Activated effector memory CD4-positive, alpha-beta T cell treated with Interleukin-2 at 50 U/mL for 16 hours (primary cell): Measurements from ENCODE around the gene DDX27.
"Not testable (repeated sequence)": the region's sequence is repeated elsewhere in the genome, so short reads cannot be mapped to it uniquely, and the experiment has no call there.

Experiments
- DNase-seq: peaks from one replicate; pipeline ENCODE4 v3.0.0-alpha.2; 2020

DDX27 gene

DNA sequence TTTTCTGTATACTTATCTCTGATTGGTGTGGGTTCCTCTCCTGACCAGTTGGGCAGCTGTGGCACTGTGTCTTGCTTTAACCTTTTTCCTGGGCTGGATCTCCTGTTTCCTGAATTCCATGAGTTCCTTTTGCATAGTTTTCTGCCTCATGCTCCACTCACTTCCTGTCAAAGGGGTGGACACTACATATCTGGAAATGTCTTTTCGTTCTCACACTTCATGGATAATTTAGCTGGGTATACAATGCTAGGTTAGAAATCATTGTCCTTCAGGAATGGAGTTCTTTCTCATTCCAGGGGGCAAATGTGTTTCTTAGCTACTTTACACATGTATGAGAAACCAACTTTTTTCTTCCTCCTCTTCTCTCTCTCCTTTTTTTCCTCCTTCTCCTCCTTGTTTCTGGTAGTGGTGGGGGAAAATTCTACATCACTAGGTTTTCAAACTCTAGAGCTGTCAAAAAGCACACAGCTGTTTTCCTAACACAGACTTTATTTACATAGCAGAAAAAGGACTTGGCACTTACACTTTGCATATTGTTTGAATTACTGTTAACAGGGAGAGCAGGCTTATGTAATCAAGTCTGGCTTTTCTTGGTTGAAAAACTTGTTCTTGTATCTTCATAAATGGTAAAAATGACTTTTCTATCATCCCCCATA lies 9.0 kb upstream of the DDX27 start:
- DNase-seq, result no peak

DNA sequence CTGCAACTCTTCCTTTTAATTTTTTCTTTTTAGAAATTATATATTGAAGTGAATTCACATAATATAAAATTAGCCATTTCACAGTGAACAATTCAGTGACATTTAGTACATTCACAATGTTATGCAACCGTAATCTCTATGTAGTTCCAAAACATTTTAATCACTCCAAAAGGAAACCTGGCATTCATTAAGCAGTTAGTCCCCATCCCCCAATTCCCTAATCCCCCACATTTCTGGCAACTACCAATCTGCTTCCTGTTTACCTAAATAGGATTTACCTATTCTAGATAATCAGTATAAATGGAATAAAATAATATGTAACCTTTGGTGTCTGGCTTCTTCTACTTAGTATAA lies 8.5 kb upstream of the DDX27 start:
- no peak for DNase-seq

DNA sequence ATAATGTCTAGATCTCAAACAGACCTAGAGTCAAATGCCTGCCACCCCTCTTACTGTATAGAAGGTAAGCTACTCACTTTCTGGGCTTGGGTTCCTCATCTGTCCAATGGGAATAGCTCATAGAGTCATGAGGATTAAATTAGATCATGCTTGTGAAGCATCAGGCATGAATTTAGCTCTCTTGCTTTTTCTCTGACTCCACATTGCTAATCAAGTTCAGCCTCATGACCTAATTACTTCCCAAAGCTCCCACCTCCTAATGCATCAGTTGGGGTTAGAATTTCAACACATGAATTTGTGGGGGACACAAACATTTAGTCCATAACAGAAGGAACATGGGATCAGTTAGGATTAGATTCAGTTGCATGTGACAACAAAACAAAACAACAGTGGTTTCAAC lies 4.6 kb upstream of the DDX27 start:
- no peak for DNase-seq

DNA sequence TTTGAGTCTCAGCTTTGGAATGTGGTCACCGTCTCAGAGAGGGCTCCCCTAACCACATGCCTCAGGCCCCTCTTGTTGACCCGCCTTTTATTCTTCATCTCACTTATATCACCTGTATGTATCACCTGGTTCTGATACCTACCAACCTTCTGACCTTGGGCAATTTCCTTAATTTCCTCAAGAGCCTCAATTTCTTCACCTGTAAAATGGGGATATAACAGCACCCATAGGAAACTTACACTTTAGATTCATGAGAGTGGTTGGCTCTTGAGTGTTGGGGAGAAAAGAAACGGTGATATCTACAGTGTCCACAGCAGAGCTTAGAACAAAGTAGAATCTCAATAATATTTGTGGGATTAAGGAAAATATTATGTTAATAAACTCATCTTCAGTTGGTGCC lies 4.0 kb upstream of the DDX27 start:
- DNase-seq, result no peak

DNA sequence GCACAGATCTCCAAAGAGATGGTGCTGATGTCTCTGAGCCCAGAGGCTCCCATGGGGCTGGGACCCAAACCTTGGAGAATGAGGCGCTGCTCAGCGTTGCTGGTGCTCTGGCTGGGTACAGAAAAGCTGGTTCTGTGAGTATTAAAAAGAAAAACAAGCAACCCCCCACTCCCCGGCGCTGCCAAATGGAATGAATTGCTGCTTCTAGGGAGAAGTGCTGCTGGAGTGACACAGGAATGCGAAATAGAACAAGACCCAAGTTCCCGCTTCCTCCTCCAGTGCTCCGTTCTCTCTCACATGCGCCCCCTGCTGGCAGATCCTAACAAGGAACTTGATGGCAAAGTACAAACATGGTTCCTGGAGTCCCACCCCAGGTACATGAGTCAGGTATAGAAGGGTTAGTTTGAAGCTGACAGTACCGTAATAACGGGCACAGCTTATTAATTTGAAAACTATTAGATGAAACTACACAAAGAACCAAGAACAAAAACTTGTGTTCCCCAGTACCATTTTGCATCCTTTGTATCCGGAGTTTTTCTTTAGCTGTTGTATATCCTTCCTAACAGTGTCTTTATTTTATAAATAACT lies 2.1 kb upstream of the DDX27 start:
- DNase-seq, result peak; percentile 81

DNA sequence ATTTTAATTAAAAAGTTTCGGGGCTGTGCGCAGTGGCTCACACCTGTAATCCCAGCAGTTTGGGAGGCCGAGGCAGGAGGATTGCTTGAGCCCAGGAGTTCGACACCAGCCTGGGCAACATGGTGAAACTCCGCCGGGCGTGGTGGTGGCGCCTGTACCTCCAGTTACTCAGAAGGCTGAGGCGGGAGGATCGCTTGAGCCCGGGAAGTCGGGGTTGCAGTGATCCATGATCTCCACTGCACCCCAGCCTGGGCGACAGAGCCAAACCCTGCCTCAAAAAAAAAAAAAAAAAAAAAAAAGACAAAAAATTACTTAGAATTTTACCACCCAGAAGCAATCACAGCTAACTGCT lies 501 bp upstream of the DDX27 start:
- not testable (repeated sequence) for DNase-seq

DNA sequence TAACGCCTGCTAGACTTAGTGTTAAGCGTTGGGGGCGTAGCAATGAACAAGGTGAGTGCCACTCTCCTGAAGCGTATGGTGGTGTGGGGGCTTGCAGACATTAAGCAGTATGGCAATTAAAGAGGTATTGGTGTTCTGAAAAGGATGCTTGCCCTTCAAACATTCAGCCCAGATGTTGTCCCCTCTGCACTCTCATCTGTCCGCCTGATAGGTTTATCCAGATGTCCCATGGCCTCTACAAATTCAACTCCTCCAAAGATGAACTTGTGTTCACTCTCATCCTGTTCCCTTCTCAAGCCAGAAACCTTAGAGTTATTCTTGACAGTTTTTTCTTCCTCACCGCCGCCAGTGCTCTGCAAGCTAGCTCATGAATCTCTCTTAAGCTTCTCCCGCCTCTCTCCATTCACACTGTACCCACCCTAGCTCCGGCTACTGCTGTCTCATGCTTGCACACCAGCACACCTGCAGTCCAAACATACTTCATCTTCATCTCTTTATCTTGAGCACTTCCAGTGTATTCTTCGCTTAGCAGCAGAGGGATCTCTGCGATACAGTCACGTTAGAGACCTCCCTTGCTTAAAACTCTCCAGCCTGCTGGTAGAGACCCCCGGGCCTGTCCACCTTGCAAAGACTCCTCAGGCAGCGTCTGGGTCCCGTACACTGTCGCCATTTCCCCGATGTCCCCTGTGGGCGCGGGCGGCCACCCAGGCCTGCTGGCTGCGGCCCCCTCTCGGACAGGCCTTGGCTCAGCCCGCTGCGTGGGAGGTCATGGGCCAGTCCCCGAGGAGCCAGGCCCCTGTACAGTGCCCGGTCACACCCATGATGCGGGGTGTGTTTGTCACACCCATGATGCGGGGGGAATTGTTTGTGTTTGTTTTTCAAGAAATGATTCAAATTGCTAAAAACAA lies 962 bp downstream of the DDX27 start:
- no peak for DNase-seq

DNA sequence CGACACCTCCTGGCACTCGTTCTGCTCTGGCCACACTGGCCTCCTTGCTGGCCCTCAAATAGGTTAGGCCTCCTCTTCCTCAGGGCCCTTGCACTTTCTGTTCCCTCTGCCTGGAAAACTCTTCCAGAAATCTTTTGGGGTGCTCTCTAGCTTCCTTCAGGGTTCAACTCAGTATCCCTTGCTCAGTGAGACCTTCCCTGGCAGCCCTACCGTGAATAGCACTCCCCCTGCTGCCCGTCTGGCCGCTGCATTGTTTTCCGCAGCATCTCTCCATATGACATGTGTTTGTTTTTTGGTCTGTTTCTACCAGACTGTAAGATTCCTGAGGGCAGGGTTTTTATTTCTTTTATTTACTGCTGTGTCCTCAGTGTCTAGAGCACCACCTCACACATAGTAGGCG lies 6.7 kb downstream of the DDX27 start:
- no peak for DNase-seq

DNA sequence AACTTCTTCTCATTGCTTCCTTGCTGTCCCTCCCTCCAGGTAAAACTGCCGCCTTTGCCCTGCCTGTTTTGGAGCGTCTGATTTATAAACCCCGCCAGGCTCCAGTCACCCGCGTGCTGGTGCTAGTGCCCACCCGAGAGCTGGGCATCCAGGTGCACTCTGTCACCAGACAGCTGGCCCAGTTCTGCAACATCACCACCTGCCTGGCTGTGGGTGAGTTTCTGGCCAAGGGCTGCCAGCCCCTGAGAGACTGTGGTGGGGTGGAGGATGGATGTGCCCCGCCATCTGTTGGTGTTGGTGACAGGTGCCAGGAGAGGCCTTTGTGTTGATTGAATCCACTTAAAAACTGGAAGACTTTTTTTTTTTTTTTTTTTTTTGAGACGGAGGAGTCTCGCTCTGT lies 9.5 kb downstream of the DDX27 start:
- DNase-seq, result no peak

DNA sequence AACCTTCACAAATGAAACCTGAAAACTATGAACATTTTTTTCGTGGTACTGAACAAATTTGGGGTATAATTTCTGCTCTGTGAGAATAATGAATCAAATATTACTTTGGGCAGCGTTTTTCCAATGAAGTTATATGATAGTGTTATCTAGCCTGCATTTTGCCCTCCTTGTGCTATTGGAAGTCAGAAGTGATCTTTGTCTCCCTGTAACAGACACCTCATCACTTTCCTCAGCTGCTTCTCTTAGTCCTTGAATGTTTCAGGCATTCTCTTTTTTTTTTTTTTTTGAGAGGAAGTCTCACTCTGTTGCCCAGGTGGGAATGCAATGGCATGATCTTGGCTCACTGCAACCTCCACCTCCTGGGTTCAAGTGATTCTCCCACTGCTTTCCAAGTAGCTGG lies 10.2 kb downstream of the DDX27 start:
- no peak for DNase-seq

DNA sequence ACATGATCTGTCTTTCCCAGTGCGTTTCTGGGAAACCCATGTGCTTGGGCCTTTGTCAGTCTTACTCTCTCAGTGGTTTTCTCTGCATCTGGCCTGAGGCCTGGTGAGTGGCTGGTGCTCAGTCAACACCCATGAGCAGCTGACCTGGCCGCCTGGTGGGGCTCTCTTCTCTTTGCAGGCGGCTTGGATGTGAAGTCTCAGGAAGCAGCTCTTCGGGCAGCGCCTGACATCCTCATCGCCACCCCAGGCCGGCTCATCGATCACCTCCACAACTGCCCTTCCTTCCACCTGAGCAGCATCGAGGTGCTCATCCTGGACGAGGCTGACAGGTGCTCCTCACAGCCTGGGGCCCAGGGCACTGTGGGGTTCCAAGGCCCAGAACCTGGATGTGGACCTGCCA lies 10.8 kb downstream of the DDX27 start:
- DNase-seq, result no peak

DNA sequence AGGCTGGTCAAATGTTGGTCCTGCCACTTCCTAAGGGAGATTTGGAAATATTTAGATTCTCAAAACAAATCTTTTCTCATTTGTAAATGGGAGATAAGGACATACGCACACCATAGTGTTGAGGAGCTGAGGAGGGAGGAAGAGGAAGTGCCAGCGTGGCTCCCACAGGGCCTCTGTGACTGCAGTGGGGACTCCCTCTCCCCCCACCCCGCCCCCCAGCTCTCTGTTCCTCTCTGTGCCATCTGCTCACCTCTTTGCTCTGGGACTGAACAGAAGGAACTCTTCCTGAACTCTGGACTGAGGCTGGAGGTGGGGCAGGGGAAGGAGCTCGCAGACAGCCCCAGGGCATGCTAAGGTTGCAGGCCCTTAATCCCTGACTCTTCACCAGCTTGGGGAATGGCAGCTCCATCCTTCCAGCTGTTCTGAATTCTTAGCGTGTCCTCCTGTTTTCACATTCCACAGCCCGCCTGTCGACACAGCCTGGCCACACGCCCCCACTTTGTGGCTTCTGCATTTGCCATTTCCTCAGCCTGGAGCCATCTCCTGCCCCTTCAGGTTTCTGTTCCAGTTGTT lies 11.4 kb downstream of the DDX27 start:
- no peak for DNase-seq

DNA sequence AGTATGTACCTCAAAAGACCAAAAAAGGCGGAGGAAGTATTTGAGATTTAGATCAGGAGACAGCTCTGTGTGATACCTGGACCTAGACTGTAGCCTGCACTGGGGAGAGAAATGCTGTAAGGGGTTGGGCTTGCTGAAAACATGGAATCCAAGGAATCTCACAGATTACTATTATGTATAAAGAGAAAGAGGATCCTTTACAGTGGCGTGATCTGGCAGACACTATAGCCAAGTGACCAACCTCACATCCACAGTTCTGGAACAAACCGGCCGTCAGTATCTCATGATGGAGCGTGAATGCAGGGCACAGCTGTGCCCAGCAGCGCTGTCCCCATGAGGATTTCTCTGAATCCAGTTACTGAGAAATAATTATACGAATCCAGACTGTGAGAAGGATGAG lies 12.3 kb downstream of the DDX27 start:
- no peak for DNase-seq

DNA sequence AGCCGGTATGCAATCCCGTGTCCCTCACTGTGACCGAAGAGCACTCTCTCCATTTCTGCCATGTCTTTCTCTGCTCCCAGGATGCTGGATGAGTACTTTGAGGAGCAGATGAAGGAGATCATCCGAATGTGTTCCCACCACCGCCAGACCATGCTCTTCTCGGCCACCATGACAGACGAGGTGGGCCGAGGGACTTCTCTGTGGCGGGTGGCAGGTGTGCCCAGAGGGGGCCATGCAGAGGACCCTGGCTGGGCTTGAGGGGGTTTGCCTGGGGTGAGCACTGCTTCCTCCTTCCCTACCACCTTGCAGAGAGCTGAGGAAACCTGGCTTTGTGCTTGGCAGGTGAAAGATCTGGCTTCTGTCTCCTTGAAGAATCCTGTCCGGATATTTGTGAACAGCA lies 14.0 kb downstream of the DDX27 start:
- DNase-seq, result no peak

DNA sequence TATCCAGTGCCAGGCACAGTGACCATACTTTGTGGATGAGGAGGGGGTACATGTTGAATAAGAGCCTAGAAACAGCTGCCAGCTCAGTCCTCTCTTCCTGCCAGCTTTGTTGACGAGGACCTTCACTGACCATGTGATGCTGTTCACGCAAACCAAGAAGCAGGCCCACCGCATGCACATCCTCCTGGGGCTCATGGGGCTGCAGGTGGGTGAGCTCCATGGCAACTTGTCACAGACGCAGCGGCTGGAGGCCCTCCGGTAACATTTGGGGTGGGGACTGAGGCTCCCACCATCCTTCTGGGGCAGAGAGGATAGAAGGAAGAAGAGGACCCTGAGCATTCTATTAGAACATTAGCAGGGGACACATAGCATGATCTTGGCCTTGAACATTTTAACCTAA lies 15.6 kb downstream of the DDX27 start:
- DNase-seq, result no peak

DNA sequence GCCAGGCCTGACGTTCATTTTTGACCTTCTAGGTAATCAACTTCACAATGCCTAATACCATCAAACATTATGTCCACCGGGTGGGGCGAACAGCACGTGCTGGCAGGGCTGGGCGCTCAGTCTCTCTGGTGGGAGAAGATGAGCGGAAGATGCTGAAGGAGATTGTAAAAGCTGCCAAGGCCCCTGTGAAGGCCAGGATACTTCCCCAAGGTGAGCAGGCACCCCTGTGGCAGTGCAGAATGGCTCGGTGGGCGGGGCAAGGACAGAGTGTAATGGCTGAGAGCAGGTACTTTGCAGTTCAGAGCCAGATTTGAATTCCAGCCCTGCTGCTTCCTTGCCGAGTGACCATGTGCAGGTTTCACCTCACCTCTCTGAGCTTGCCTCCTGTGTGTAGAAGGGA lies 17.1 kb downstream of the DDX27 start:
- DNase-seq, result no peak

DNA sequence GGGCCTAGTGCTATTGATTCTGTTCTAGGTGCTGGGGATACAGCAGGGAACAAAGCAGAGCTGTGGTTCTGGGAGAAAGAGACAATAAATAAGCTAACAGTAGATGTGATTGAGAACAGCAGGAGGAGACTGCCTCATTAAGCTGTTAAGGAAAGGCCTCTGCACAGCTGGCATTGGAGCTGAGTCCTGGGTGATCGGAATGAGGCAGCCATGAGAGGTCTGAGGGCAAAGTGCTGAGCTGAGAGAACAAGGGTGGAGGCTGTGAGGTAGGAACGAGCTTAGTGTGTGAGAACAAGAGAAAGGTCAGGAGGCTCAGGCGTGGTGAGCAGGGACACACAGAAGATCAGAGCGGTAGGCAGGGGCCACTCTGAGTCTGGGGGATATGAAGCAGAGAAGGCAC lies 18.3 kb downstream of the DDX27 start:
- no peak for DNase-seq

DNA sequence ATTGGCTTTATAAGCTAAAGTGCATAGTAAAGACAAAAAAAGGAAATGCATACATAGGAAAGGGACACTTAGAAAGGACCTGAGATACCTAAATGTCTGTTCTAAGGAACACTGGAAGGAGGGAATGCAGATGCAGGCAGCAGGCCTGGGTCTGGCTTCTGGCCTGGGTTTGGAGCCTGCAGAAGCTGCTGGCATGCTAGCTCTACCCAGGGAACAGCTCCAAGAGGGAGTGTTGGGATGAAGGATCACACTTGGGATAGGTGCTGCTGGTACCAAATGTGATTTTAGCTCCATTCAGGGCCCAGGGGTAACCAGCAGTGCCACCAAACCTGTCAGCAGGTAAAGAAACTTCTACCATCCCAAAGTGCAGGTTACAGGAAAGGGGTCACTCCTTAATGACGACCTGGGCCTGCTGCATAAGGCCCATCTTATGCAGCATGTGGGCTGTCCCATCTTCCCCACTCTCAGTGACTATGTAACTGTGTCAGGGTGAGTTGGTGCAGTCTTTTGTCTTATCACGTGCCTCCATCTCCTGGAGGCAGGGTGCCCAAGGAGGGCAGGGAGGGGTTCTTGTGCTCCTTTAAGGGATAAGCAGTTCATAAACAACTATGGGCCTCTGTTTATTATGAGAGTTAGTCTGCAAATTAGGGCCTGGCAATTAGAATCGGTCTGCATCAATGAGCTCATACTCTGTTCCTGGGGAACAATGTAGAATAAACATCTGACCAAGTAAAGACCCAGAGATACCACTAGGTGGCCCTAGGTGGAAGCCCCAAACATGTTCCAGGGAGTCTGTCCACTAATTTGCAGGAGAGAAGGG lies 26.9 kb downstream of the DDX27 start:
- no peak for DNase-seq

DNA sequence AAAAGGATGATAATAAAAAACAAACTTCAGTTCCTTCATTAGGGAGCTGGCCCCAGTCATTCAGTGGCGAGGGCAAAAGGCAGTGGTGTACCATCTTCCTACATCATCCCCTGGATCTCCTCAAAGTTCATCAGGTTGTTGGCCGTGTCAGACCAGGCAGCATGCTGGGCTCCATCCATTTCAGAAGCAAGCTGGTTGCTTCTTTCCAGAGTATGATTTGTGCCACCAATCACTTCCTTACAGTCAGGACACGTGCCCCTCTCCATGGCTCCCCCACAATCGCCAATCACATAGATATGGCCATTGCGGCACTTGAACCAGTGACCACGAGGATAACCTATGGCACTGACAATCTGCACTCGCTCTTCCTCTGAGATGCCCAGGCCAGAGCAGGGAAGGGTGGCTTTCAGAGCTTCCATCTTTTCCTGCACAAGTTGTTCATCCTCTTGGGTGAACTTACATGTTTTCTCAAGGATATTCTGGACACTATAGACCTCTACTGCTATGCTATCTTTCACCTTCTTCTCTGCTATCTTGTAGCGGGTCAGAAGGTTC lies 28.0 kb downstream of the DDX27 start:
- no peak for DNase-seq

DNA sequence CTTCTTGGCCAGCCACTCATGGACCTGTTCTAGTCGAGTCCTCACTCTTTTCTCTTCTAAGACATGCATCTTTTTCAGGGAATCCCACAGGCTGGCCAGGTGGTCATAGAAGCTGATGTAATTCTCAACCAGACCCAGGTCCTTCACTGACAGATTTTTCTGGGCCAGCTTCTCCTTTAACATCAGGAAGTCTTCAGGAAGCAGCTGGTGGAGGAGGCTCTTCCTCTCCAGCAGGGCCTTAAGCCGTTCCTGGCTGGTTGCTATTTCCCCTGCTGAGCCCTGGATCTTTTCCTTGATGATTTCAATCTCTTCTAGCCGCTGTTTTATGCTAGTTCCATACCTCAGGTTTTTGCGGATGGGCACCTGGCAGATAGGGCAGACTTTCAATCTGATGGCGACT lies 28.6 kb downstream of the DDX27 start:
- DNase-seq, result no peak

DNA sequence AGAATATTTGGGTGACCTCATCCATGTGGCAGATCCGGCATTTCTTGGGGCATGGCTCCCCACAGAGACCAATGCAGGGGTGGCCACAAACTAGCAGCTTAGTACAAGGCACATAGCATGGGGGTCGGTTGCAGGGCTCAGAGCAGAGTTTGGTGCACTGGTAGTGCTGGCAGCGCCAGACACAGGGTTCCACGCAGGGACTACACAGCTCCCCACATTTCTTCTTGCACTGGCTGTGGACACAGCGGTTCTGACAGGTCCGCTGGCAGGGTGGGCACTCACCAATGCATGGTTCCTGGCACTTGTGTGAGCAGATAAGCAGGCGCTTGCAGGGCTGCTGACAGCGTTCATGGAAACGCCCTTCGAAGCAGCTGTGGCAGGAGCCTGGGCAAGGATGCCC lies 29.1 kb downstream of the DDX27 start:
- no peak for DNase-seq

DNA sequence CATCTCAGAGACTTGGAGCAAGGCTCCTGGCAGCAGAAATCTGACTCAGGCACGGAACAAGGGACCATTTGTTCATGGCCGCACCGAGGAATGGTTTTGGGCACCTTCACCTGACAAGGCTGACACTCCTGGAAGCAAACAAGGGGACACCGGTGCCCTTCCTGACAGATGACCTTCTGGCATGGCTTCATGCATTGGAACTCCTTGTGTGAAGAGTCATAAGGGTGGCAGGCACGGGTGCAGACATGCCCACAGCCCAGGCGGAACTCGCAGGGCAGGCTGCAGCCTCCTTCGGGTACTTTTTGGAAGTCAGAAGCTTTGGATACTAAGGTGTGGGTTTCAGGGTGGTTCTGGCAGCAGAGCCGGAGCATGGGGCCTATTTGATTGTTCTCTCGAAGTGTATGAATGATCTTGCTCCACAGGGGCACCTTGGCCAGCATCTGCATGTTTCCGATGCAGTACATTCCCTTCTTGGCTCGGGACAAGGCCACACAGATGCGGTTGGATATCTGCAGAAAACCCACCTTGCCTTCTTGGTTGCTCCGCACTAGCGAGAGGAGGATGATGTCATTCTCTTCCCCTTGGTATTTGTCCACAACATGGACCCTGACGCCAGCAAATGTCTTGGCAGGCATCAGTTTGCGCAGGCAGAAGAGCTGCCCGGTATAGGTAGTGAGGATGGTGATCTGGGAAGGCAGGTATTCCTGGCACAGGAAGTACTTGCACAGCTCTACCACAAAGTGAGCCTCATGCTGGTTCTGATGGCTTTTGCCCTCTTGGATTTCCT lies 29.9 kb downstream of the DDX27 start:
- no peak for DNase-seq
